Erythroblast (primary cell): ENCODE measurements around the gene IL2RA.

ENCODE experiments used
- GATA1 ChIP-seq: IDR thresholded peaks from 2 replicates; pipeline ENCODE4 v1.6.1; 2011; ENCODE audit warnings: low read depth, mild to moderate bottlenecking, control low read depth, low read length, moderate library complexity
- POLR2A ChIP-seq: IDR thresholded peaks from 2 replicates; pipeline ENCODE4 v1.6.1; 2011; ENCODE audit warnings: mild to moderate bottlenecking, low read length

DNA sequence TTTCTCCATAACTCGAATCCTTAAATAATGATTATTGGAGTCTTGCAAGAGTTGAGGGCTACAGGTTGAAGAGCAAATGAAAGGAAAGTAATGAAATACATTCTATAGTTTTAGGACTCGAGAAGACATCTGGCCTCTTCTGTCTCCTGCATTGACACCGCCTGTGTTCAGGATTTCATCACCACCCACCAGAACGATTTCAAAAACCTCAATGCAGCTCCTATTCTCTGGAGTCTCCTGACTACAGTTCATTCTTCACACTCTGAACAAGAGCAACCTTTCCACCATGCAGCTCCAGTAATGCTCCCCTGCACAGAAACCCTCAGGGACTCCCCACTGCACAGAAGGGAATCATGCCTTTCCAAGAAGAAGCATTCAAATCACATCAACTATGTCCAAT is 90.3 kb downstream of the IL2RA start:
- no peak for TF ChIP-seq POLR2A
- TF ChIP-seq GATA1 = no peak
